HepG2 (cell line): Measurements from ENCODE around the gene EXOC1. TPM values are rescaled to one million over a fixed set of nuclear protein-coding genes. Genes with fewer than 3 reads are reported as not detected.

ENCODE experiments used
- CHCHD3 ChIP-seq: sonication (generic); formaldehyde crosslinking; IDR thresholded peaks from 2 replicates; pipeline ENCODE4 v1.8.0; 2022; ENCODE audit warnings: mild to moderate bottlenecking, missing genetic modification reagents, moderate library complexity
- ELF4 ChIP-seq: sonication (generic); formaldehyde crosslinking; IDR thresholded peaks from 2 replicates; pipeline ENCODE4 v1.5.0; 2020; ENCODE audit warnings: missing genetic modification reagents, mild to moderate bottlenecking, moderate library complexity, borderline replicate concordance
- ISL2 ChIP-seq: sonication (generic); formaldehyde crosslinking; IDR thresholded peaks from 2 replicates; pipeline ENCODE4 v1.5.0; 2020; ENCODE audit warnings: missing genetic modification reagents
- MBD4 ChIP-seq: IDR thresholded peaks from 2 replicates; pipeline ENCODE4 v1.6.1; 2012; ENCODE audit warnings: low read length, inconsistent platforms, borderline replicate concordance
- MXD4 ChIP-seq: IDR thresholded peaks from 2 replicates; pipeline ENCODE4 v1.6.1; 2016; ENCODE audit warnings: mild to moderate bottlenecking, missing biosample characterization, missing genetic modification reagents
- RELA ChIP-seq: sonication (generic); formaldehyde crosslinking; IDR thresholded peaks from 2 replicates; pipeline ENCODE4 v1.4.0; 2020; ENCODE audit warnings: missing genetic modification reagents
- RNF219 ChIP-seq: sonication (generic); formaldehyde crosslinking; IDR thresholded peaks from 2 replicates; pipeline ENCODE4 v1.5.0; 2020; ENCODE audit warnings: mild to moderate bottlenecking, missing genetic modification reagents
- RXRA ChIP-seq: sonication (generic); formaldehyde crosslinking; IDR thresholded peaks from 2 replicates; pipeline ENCODE4 v1.5.1; 2020; ENCODE audit warnings: missing genetic modification reagents
- ZBTB3 ChIP-seq: sonication (generic); formaldehyde crosslinking; IDR thresholded peaks from 2 replicates; pipeline ENCODE4 v1.4.0; 2020; ENCODE audit warnings: low read depth, mild to moderate bottlenecking, moderate library complexity, missing genetic modification reagents, borderline replicate concordance
- ZBTB7B ChIP-seq: sonication (generic); formaldehyde crosslinking; IDR thresholded peaks from 2 replicates; pipeline ENCODE4 v1.4.0; 2020; ENCODE audit warnings: missing genetic modification reagents
- ZFP41 ChIP-seq: sonication (generic); formaldehyde crosslinking; IDR thresholded peaks from 2 replicates; pipeline ENCODE4 v1.4.0; 2020; ENCODE audit warnings: mild to moderate bottlenecking, missing genetic modification reagents, borderline replicate concordance
- ZNF274 ChIP-seq: sonication (generic); formaldehyde crosslinking; IDR thresholded peaks from 2 replicates; pipeline ENCODE4 v1.5.1; 2020; ENCODE audit warnings: mild to moderate bottlenecking, missing genetic modification reagents
- ZNF362 ChIP-seq: sonication (generic); formaldehyde crosslinking; IDR thresholded peaks from 2 replicates; pipeline ENCODE4 v1.4.0; 2020; ENCODE audit warnings: missing genetic modification reagents, mild to moderate bottlenecking, borderline replicate concordance
- ZNF710 ChIP-seq: sonication (generic); formaldehyde crosslinking; IDR thresholded peaks from 2 replicates; pipeline ENCODE4 v1.5.0; 2020; ENCODE audit warnings: mild to moderate bottlenecking, missing genetic modification reagents, borderline replicate concordance
- polyA plus RNA-seq, 8 experiments: library from polyadenylated mRNA; depleted of rRNA in 3 of 8; stranded (reverse) in 7 of 8; unstranded in 1 of 8; fragments of >200 nt; fragmentation: Illumina TruSeq in 4 of 8; extraction: Trizol in 4 of 8; gene quantifications; 2 replicates each; pipeline versions ENCODE4 v1.2.1 to v1.2.3, GENCODE V29; 2011 to 2016; ENCODE audit warnings: low read depth in 4 of 8, missing spikeins in 1 of 8, mixed read lengths in 1 of 8; ENCODE audit not compliant: insufficient read depth in 1 of 8
- total RNA-seq, 5 experiments: library from RNA; depleted of rRNA; stranded (reverse); fragments of >200 nt; fragmentation: Illumina TruSeq; extraction: Trizol; gene quantifications; 2 replicates each; pipeline ENCODE4 v1.2.3, GENCODE V29; 2016; ENCODE audit warnings: low read depth in 1 of 5
- TF ChIP-seq, protein P1 (sequence below): IDR thresholded peaks from 2 replicates; pipeline ENCODE4 v1.6.1; 2018; ENCODE audit warnings: missing genetic modification reagents, mild to moderate bottlenecking, missing compliant biosample characterization
- TF ChIP-seq, protein P2 (sequence below): sonication (generic); formaldehyde crosslinking; conservative IDR thresholded peaks from 2 replicates; pipeline ENCODE4 v1.8.0; 2022; ENCODE audit warnings: mild to moderate bottlenecking, moderate library complexity, missing genetic modification reagents
- TF ChIP-seq, protein P3 (sequence below): sonication (generic); formaldehyde crosslinking; IDR thresholded peaks from 2 replicates; pipeline ENCODE4 v1.4.0; 2020; ENCODE audit warnings: missing genetic modification reagents

EXOC1 gene
- total and polyA plus RNA-seq, 2 of the 13 experiments (the other 11 are each of a cell fraction or from before 2014, with no cell fraction given), result 9.1 to 18.4 TPM

DNA sequence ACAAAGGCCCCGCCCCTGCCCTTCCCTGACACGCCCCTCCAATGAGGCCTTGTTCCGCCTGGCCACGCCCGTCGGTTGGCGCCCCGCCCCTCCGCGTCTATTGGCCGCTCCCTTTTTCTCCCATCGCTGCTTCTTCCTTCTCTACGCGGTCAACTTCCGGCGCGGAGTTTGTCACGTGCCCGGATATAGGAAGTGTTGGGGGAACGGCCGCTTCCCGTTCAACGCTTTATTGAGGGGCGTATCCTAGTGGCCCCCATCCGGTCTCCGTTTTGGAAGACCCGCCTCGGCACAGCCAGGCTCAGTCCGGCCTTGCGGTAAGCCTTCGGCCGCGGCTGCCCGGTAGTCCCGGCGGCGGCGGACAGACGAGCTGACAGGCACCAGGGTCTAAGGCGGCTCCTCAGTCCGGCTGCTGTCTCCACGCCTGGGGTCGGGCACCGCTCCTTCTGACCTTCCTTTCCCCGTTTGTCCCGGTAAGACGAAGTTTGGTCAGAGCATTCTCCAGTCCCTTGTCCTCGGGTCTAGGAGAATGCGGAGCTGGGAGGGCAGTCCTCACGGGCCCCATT, at the start of gene EXOC1 (continued):
- TF ChIP-seq, protein P1, sequence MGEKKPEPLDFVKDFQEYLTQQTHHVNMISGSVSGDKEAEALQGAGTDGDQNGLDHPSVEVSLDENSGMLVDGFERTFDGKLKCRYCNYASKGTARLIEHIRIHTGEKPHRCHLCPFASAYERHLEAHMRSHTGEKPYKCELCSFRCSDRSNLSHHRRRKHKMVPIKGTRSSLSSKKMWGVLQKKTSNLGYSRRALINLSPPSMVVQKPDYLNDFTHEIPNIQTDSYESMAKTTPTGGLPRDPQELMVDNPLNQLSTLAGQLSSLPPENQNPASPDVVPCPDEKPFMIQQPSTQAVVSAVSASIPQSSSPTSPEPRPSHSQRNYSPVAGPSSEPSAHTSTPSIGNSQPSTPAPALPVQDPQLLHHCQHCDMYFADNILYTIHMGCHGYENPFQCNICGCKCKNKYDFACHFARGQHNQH (CRISPR knock-in tag), result no peak
- no peak for TF ChIP-seq MBD4
- TF ChIP-seq RNF219, result no peak
- 0 out of 2 replicates have a peak, but pooled peaks have one; percentile 34 for TF ChIP-seq RXRA (CRISPR knock-in tag)
- peak; percentile 69; the same call in 1 of the 2 replicates for TF ChIP-seq ZBTB7B (CRISPR knock-in tag)
- peak; percentile 61; the same call in 1 of the 2 replicates for TF ChIP-seq MXD4 (CRISPR knock-in tag)
- 0 out of 2 replicates have a peak, but pooled peaks have one; percentile 24 for TF ChIP-seq ZNF710 (CRISPR knock-in tag)
- 0 out of 2 replicates have a peak, but pooled peaks have one; percentile 42 for TF ChIP-seq CHCHD3
- no peak for TF ChIP-seq ZNF362 (CRISPR knock-in tag)
- no peak for TF ChIP-seq ZFP41 (CRISPR knock-in tag)
- peak; percentile 69 for TF ChIP-seq ISL2 (CRISPR knock-in tag)
- TF ChIP-seq, protein P2, sequence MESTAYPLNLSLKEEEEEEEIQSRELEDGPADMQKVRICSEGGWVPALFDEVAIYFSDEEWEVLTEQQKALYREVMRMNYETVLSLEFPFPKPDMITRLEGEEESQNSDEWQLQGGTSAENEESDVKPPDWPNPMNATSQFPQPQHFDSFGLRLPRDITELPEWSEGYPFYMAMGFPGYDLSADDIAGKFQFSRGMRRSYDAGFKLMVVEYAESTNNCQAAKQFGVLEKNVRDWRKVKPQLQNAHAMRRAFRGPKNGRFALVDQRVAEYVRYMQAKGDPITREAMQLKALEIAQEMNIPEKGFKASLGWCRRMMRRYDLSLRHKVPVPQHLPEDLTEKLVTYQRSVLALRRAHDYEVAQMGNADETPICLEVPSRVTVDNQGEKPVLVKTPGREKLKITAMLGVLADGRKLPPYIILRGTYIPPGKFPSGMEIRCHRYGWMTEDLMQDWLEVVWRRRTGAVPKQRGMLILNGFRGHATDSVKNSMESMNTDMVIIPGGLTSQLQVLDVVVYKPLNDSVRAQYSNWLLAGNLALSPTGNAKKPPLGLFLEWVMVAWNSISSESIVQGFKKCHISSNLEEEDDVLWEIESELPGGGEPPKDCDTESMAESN, result peak; percentile 71; the same call in 1 of the 2 replicates
- no peak for TF ChIP-seq ZBTB3 (CRISPR knock-in tag)
- TF ChIP-seq ZNF274 (CRISPR knock-in tag), result peak; percentile 85; the same call in 1 of the 2 replicates
- TF ChIP-seq, protein P3, sequence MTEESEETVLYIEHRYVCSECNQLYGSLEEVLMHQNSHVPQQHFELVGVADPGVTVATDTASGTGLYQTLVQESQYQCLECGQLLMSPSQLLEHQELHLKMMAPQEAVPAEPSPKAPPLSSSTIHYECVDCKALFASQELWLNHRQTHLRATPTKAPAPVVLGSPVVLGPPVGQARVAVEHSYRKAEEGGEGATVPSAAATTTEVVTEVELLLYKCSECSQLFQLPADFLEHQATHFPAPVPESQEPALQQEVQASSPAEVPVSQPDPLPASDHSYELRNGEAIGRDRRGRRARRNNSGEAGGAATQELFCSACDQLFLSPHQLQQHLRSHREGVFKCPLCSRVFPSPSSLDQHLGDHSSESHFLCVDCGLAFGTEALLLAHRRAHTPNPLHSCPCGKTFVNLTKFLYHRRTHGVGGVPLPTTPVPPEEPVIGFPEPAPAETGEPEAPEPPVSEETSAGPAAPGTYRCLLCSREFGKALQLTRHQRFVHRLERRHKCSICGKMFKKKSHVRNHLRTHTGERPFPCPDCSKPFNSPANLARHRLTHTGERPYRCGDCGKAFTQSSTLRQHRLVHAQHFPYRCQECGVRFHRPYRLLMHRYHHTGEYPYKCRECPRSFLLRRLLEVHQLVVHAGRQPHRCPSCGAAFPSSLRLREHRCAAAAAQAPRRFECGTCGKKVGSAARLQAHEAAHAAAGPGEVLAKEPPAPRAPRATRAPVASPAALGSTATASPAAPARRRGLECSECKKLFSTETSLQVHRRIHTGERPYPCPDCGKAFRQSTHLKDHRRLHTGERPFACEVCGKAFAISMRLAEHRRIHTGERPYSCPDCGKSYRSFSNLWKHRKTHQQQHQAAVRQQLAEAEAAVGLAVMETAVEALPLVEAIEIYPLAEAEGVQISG (CRISPR knock-in tag), result peak; percentile 87
- no peak for TF ChIP-seq RELA
- TF ChIP-seq ELF4 (CRISPR knock-in tag), result peak; percentile 97
